Motor neuron (in vitro differentiated cells): ENCODE measurements around the gene P2RX5. TPM values are rescaled to one million over a fixed set of nuclear protein-coding genes. Genes with fewer than 3 reads are reported as not detected.

Experiments used
- ATAC-seq, 8 experiments: fragments of 200-7000 bp; cut with Tn5 transposase; replicated peaks in 6 of 8; 2 replicates each; pipeline ENCODE4 v1.8.0; 2021; ENCODE audit warnings: mild to moderate bottlenecking in 8 of 8, moderate library complexity in 8 of 8
- H3K27ac ChIP-seq, 2 donors: fragments of 250-450 bp; sonication (Bioruptor Pico); 2 replicates each; pipeline ENCODE4 v1.9.0; 2021; ENCODE audit warnings: antibody characterized with exemption in 2 of 2, mild to moderate bottlenecking in 2 of 2, moderate library complexity in 1 of 2
- H3K4me1 ChIP-seq, 2 donors: fragments of 250-450 bp; sonication (Bioruptor Pico); replicated peaks in 1 of 2; 2 replicates each; pipeline ENCODE4 v1.6.1; 2021; ENCODE audit warnings: antibody characterized with exemption in 2 of 2, mild to moderate bottlenecking in 2 of 2, moderate library complexity in 1 of 2
- H3K4me3 ChIP-seq, 5 donors: fragments of 250-450 bp; sonication (Bioruptor Pico); 2 replicates each; pipeline ENCODE4 v1.9.0; 2021; ENCODE audit warnings: antibody characterized with exemption in 5 of 5, mild to moderate bottlenecking in 5 of 5, moderate library complexity in 4 of 5
- WGBS, 10 experiments: fragments of 450-650 bp; shearing (Covaris generic); methylation state at CpG; one replicate each; pipeline ENCODE4 v1.0.0; 2022; 5-methylcytosine and 5-hydroxymethylcytosine counted together
- in situ Hi-C, 9 experiments: fragments of 400-800 bp; cut with MboI; loops; one replicate each; pipeline ENCODE4 v1.15.0; 2021; ENCODE audit warnings: low sequenced_read_pairs in 9 of 9, low pct_unique_long_range_greater_than_20kb in 2 of 9; ENCODE audit not compliant: unreplicated experiment in 9 of 9
- total RNA-seq, 8 experiments: library from RNA; unstranded; fragments of 300-600 nt; gene quantifications; 2 replicates each; pipeline versions ENCODE4 v1.2.3 to v1.2.4, GENCODE V29; 2022

The P2RX5 gene
- total RNA-seq, 8 experiments from 2014 or later = 0.88 to 20.9 (median 1.3) TPM

- H3K27ac ChIP-seq = peak overlapping the region in 1 of 2 donors; percentile 88
- H3K4me1 ChIP-seq = peaks cover 11 to 13% of the 10 kb centered on the region in 2 donors
- H3K4me3 ChIP-seq = peak overlapping the region; percentile 73 to 96 (median 90)
- whole genome bisulfite sequencing, 10 experiments = 0 to 55% (median 28%) methylated on average over 1 to 12 of the region's 12 CpGs; no CpG with 5 or more reads in 3 of the 10 experiments
- no peak for ATAC-seq
- in situ Hi-C loops = loop anchor here in 1 of 9 experiments (25.0 kb wide), 1 partner anchor 107 kb away; the partner anchor contains the start of gene TRPV3
These were observed 26.4 kb downstream of the P2RX5 start for GRCh38 chr17:3669548-3669947.

GRCh38 chr17:3669085-3669347 is 26.9 kb downstream of the P2RX5 start:
- Histone ChIP-seq H3K4me3 (peak overlapping the region; percentile 73 to 96 (median 90)), H3K27ac (peak overlapping the region; percentile 79 to 88), H3K4me1 (peaks cover 11 to 13% of the 10 kb centered on the region in 2 donors)
- WGBS, 10 experiments = 0 to 1% (median 0%) methylated on average over 1 to 14 of the region's 32 CpGs; no CpG with 5 or more reads in 6 of the 10 experiments
- no peak for ATAC-seq
- in situ Hi-C loops = loop anchor here in 1 of 9 experiments (25.0 kb wide), 1 partner anchor 107 kb away; the partner anchor contains the start of gene TRPV3

GRCh38 chr17:3668279-3669084 is 27.5 kb downstream of the P2RX5 start, which contains the start of the genes EMC6 and TAX1BP3:
EMC6 (plus strand) TSS chr17:3668812; CDS start chr17:3669147, 335 bp downstream.
TAX1BP3 (minus strand) TSS chr17:3668578; CDS start chr17:3668526, 52 bp downstream.
- in situ Hi-C loops = loop anchor here in 1 of 9 experiments (25.0 kb wide), 1 partner anchor 106 kb away; the partner anchor contains the start of gene TRPV3
- H3K4me3 ChIP-seq = peak within 1 kb of the TSS; percentile 73 to 96 (median 90)
- ATAC-seq = peak; percentile 74 to 95 (median 92)
- H3K27ac ChIP-seq = peak within 1 kb of the TSS; percentile 89 to 95
- H3K4me1 ChIP-seq = peaks cover 11 to 13% of the 10 kb centered on the region in 2 donors
- 0 to 3% (median 0%) methylated on average over 1 to 16 of the region's 89 CpGs; no CpG with 5 or more reads in 4 of the 10 experiments for WGBS, 10 experiments

GRCh38 chr17:3667366-3668278 is 28.3 kb downstream of the P2RX5 start:
- WGBS, 10 experiments = 0 to 38% (median 5%) methylated on average over 1 to 7 of the region's 39 CpGs; no CpG with 5 or more reads in 3 of the 10 experiments
- in situ Hi-C loops = loop anchor here in 1 of 9 experiments (25.0 kb wide), 1 partner anchor 105 kb away; the partner anchor contains the start of gene TRPV3
- Histone ChIP-seq H3K27ac (peak overlapping the region; percentile 89 to 95), H3K4me3 (peak overlapping the region; percentile 65 to 96 (median 83)), H3K4me1 (peaks cover 11 to 19% of the 10 kb centered on the region in 2 donors)
- peak; percentile 61 to 76 (median 68) for ATAC-seq

- Histone ChIP-seq H3K4me3 (no peak overlapping the region), H3K4me1 (peaks cover 11 to 21% of the 10 kb centered on the region in 2 donors), H3K27ac (no peak overlapping the region)
- in situ Hi-C loops = loop anchor here in 1 of 9 experiments (25.0 kb wide), 1 partner anchor 104 kb away; the partner anchor contains the start of gene TRPV3
- no peak for ATAC-seq
- WGBS, 10 experiments = 7 to 100% (median 100%) methylated on average over 1 to 3 of the region's 6 CpGs; no CpG with 5 or more reads in 6 of the 10 experiments
These were observed 29.4 kb downstream of the P2RX5 start for GRCh38 chr17:3666516-3666915.

GRCh38 chr17:3665834-3666233 is 30.1 kb downstream of the P2RX5 start:
- no peak overlapping the region for H3K27ac ChIP-seq
- H3K4me3 ChIP-seq = no peak overlapping the region
- H3K4me1 ChIP-seq = peaks cover 11 to 21% of the 10 kb centered on the region in 2 donors
- in situ Hi-C loops = loop anchor here in 1 of 9 experiments (25.0 kb wide), 1 partner anchor 104 kb away; the partner anchor contains the start of gene TRPV3
- ATAC-seq = no peak
- WGBS, 10 experiments = 45 to 100% (median 69%) methylated on average over 2 to 5 of the region's 5 CpGs; no CpG with 5 or more reads in 6 of the 10 experiments

- Histone ChIP-seq H3K4me1 (peaks cover 9 to 23% of the 10 kb centered on the region in 2 donors), H3K27ac (no peak overlapping the region), H3K4me3 (no peak overlapping the region)
- no peak for ATAC-seq
- WGBS, 10 experiments = 0 to 97% (median 80%) methylated on average over 1 to 13 of the region's 33 CpGs; no CpG with 5 or more reads in 2 of the 10 experiments
- in situ Hi-C loops = loop anchor here in 1 of 9 experiments (25.0 kb wide), 1 partner anchor 101 kb away; the partner anchor contains the start of gene TRPV3
These were observed 32.6 kb downstream of the P2RX5 start for GRCh38 chr17:3663102-3664011.

GRCh38 chr17:3660311-3660891 is 35.6 kb downstream of the P2RX5 start:
- WGBS, 10 experiments = 95% methylated on average over 4 of the region's 23 CpGs; no CpG with 5 or more reads in 9 of the 10 experiments
- no peak overlapping the region for H3K4me3 ChIP-seq
- ATAC-seq = peak in 3 of 8 experiments; percentile 3 to 6 (median 5)
- H3K27ac ChIP-seq = no peak overlapping the region
- in situ Hi-C loops = loop anchor here in 1 of 9 experiments (25.0 kb wide), 1 partner anchor 98 kb away; the partner anchor contains the start of gene TRPV3
- H3K4me1 ChIP-seq = peaks cover 2 to 15% of the 10 kb centered on the region in 2 donors

- peak in 6 of 8 experiments; percentile 4 to 76 (median 36) for ATAC-seq
- H3K4me1 ChIP-seq = peaks cover 2 to 15% of the 10 kb centered on the region in 2 donors
- WGBS, 10 experiments = 30 to 84% (median 60%) methylated on average over 1 to 15 of the region's 22 CpGs; no CpG with 5 or more reads in 7 of the 10 experiments
- in situ Hi-C loops = loop anchor here in 1 of 9 experiments (25.0 kb wide), 1 partner anchor 97 kb away; the partner anchor contains the start of gene TRPV3
- peak overlapping the region in 1 of 2 donors; percentile 53 for H3K27ac ChIP-seq
- no peak overlapping the region for H3K4me3 ChIP-seq
These were observed 36.3 kb downstream of the P2RX5 start for GRCh38 chr17:3659541-3660111.

GRCh38 chr17:3658784-3659449 is 37.0 kb downstream of the P2RX5 start:
- peak in 2 of 8 experiments; percentile 1 to 3 for ATAC-seq

More at GRCh38 chr17:3658784-3659449, 37.0 kb downstream of the P2RX5 start:
- H3K4me1 ChIP-seq = peaks cover 2 to 15% of the 10 kb centered on the region in 2 donors
- no CpG with 5 or more reads among the region's 22 CpGs for WGBS, 10 experiments
- no peak overlapping the region for H3K27ac ChIP-seq
- in situ Hi-C loops = loop anchor here in 1 of 9 experiments (25.0 kb wide), 1 partner anchor 97 kb away; the partner anchor contains the start of gene TRPV3
- no peak overlapping the region for H3K4me3 ChIP-seq
